HG03521 (cell line): ENCODE results near the gene FAM120B.
"Not testable (repeated sequence)": the region's sequence is repeated elsewhere in the genome, so short reads cannot be mapped to it uniquely, and the experiment has no call there.

Source experiments
- ATAC-seq: cut with Tn5 transposase; IDR thresholded peaks from one replicate; pipeline ENCODE4 v1.9.1; 2021; ENCODE audit warnings: mild to moderate bottlenecking, moderate library complexity; ENCODE audit not compliant: unreplicated experiment

FAM120B gene

GRCh38 chr6:170347091-170347490 lies 40.5 kb downstream of the FAM120B start:
- ATAC-seq = peak; percentile 60

GRCh38 chr6:170347975-170348374 lies 41.4 kb downstream of the FAM120B start:
- no peak for ATAC-seq

DNA sequence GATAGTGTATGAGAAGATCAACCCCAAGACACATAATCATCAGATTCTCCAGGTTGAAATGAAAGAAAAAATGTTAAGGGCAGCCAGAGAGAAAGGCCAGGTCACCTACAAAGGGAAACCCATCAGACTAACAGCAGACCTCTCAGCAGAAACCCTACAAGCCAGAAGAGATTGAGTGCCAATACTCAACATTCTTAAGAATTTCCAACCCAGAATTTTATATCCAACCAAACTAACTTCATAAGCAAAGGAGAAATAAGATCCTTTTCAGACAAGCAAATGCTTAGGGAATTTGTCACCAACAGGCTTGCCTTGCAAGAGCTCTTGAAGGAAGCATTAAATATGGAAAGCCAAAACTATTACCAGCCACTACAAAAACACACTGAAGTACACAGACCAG lies 44.9 kb downstream of the FAM120B start:
- ATAC-seq = not testable (repeated sequence)

DNA sequence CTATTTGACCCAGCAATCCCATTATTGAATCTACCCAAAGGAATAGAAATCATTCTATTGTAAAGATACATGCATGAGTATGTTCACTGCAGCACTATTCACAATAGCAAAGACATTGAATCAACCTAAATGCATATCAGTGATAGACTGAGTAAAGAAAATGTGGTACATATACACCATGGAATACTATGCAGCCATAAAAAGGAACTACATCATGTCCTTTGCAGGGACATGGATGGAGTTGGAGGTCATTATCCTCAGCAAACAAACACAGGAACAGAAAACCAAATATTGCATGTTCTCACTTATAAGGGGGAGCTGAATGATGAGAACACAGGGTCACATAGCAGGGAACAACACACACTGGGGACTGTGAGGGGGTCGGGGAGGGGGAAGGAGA lies 48.6 kb downstream of the FAM120B start:
- ATAC-seq = not testable (repeated sequence)

DNA sequence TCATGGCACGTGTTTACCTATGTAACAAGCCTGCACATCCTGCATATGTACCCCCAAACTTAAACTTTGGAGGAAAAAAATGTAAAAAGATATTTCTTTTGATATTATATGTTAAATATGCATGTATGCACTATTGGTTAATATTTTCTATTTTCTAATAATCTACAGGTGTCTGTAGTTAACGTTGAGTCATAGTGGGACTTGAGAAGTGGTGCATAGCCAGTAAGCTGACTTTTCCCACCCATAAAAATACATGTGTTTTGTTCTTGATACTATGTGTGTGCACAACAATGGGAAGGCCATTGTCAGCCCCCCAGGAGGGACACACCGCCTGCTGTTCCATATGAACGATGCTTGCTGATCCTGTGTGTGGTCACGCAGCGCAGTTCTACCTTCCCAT lies 49.1 kb downstream of the FAM120B start:
- no peak for ATAC-seq

DNA sequence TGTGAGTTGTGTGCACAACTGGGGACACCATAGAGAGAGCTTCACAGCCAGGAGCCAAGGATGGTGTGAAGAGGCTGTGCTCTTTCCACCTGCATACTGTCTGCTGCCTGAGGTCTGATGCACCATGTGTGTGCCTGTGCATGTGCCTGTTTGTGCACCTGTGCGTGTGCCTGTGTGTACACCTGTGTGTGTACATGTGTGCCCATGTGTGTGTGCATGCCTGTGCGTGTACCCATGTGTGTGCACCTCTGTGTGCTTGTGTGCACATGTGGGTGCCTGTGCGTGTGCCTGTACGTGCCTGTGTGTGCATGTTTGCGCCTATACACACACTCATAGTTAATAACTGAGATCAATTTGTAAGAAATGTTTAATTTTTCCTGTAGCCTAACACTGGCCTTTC lies 51.3 kb downstream of the FAM120B start:
- no peak for ATAC-seq

GRCh38 chr6:170358496-170358895 lies 51.9 kb downstream of the FAM120B start:
- no peak for ATAC-seq

DNA sequence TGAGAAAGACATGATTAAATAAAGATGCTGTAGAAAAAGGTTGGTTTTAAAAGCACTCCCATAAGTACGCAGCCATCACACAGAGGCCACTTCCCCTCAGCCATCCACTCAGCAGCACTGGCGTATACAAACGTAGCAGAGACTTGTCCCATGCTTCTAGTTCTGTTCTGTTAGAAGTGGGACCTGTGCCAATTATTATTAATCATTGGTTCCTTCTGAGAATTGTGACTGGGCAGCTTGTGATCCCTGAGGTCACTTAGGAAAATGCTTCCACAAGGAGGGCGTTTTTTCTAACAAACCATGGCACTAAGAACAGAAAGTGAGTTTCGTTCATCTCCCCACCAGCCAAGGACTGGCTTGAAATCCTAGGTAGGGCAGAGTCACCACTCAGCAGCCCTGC lies 53.9 kb downstream of the FAM120B start:
- ATAC-seq = no peak

GRCh38 chr6:170361335-170361734 lies 54.8 kb downstream of the FAM120B start:
- no peak for ATAC-seq

DNA sequence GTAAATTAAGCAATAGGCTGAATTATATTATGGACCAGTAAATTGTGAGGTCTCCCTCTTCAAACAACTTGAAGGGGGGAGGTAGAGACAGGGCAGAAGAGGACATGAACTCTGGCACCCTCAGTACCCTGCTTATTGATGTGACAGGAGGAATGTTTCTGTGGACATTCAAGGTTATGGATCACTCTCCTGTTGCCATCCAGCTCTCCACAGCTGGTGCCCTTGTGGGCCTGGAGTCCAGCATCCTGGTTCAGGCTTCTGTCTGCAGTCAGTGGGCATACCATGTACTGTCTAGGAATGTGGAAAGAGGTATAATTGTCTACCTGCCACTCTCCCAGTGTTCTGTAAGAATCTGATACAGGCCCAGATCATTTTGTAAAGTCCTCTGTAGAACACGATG lies 55.6 kb downstream of the FAM120B start:
- no peak for ATAC-seq

DNA sequence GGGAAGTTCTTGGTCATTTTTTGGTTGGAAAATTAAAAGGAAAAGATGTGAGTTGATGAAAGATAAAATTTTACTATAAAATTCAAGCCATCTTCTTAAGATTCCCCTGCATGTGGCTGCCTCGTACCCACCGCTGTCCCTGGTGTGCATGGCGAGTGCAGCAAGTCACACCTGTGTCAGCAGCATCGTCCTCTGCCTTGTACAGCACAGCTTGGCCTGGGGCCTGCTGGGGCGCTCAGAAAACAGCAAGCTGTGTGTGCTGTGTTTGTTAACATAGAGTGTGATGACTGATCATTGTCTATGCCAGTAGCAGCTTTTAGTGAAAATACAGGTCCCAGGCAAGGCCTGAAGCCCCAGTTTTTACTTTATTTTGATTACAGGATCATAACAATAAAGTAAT lies 56.7 kb downstream of the FAM120B start:
- no peak for ATAC-seq

- ATAC-seq = no peak
These were observed 58.6 kb downstream of the FAM120B start for GRCh38 chr6:170365121-170365520.

GRCh38 chr6:170365593-170365992 lies 59.0 kb downstream of the FAM120B start:
- no peak for ATAC-seq

GRCh38 chr6:170366248-170366960 lies 59.8 kb downstream of the FAM120B start:
- no peak for ATAC-seq

DNA sequence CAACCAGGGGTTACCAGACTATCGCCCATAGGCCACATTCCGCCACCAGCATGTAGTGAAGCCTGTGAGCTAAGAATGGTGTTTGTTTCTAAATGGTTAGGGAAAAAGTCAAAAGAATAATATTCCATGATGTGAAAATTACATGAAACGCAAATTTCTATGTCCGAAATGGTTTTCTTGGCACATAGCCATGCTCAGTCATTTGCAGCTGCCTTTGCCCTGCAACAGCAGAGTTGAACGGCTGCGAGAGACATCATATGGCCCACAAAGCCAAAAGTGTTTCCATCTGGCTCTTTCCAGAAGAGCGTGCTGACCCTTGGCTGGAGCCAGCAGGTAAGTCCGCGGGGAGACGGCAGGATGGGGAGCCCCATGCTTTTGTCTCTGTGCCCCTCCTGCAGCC lies 60.7 kb downstream of the FAM120B start:
- no peak for ATAC-seq

GRCh38 chr6:170368544-170368943 lies 62.0 kb downstream of the FAM120B start:
- no peak for ATAC-seq

GRCh38 chr6:170369403-170369802 lies 62.8 kb downstream of the FAM120B start:
- ATAC-seq = no peak

DNA sequence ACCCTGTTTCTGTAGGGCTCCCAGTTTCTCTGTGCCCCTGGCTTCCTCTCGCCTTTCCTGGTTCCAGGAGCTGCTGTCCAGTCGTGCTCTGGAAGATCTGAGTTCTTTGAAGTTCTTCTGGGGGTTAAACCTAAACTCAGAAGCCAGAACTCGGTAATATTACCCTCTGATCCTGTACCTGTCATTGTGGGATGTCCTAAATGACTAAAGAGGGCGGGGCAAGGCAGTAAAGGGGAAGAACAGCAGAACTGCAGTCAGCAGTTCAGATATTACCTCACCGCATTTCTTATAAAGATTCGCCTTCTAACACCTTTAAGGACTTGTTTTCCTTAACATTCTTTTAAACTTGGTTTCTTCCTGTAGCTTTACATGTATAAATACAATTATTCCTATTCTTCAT lies 63.9 kb downstream of the FAM120B start:
- ATAC-seq = no peak

- ATAC-seq = no peak
These were observed 64.5 kb downstream of the FAM120B start for GRCh38 chr6:170371080-170371479.

DNA sequence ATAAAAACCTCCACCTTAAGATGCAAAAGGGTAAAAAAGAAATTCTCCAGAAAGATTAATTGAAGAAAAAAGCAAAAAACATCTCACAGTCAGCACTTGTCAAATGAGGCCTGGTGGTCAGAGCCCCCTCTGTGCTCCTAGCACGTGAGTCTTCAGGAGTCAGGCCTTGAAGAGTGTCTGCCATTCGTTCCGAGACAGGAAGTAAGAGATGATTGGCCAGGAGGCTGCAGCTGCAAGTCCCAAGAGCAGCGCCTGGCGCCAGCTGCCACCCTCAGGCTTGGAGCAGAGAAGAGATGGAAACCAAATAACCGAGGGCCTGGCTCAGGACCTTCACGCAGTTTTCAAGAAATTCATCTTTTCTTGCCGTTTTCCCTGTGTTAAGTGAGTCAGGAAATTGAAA lies 65.0 kb downstream of the FAM120B start:
- ATAC-seq = no peak

DNA sequence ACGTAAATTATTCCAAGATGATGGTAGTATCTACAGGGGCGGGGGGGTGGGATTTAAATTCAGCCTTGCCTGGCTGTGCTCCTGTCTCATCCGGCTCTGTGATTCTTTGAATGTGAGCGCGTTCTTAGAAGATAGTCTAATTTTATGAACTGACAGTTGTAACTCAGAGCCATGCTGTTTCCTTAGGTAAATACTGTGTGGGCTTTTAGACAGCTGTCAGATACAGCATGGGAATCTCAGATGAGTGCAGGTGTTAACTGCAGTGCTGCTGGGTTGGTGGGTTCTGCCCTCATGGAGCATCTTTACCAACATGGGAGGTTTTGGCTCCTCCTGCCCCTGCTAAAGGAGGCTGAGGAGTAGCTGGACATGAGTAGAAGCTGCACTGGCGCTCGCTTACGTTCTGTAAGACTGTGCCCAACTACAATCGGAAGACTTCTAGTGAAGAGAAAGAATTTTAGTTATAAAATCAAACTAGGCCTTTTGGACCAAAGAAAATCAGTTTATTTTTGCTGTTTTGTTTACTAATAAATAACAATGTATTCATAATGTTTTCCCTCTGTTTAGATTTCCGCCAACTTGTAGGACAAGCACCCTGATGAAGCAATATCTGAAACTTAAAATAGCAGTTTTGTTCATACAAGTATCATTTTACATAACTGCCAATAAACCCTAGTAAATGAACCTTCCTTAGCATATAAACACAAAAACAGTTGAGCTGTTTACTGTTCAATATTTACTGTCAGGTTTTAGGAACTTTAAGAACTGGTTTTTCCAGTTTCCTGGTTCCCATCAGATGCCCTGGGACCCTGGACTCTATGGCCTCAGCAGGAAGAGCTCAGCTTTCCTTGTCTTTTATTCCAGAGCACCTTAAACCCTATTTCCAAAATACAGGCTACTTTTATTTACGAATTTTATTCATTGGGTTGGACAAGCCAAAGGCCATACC lies 66.1 kb downstream of the FAM120B start:
- ATAC-seq = no peak
